HG03175 (cell line): ENCODE results near the gene PLEKHJ1.

Experiments
- ATAC-seq: cut with Tn5 transposase; IDR thresholded peaks from one replicate; pipeline ENCODE4 v1.9.1; 2021; ENCODE audit warnings: mild to moderate bottlenecking, moderate library complexity; ENCODE audit not compliant: unreplicated experiment

PLEKHJ1 gene

GRCh38 chr19:2249880-2250765 lies 14.0 kb upstream of the PLEKHJ1 start:
- no peak for ATAC-seq

DNA sequence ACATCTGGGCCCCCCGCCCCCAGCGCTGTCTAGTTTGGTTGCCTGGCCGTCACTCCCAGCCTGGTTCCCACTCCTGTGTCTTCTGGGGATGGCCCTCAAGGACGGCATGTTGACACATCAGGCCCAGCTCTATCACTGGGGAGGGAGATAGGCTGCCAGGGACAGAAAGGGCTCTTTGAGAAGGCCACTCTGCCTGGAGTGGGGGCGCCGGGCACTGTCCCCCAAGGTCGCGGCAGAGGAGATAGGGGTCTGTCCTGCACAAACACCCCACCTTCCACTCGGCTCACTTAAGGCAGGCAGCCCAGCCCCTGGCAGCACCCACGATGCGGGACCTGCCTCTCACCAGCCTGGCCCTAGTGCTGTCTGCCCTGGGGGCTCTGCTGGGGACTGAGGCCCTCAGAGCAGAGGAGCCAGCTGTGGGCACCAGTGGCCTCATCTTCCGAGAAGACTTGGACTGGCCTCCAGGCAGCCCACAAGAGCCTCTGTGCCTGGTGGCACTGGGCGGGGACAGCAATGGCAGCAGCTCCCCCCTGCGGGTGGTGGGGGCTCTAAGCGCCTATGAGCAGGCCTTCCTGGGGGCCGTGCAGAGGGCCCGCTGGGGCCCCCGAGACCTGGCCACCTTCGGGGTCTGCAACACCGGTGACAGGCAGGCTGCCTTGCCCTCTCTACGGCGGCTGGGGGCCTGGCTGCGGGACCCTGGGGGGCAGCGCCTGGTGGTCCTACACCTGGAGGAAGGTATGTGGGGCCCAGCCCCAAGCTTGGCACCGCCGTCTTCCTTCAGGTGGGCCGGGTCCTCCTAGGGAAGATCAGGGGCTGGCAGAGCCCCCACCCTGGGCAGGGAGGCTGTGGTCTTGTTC lies 13.1 kb upstream of the PLEKHJ1 start, which contains the start of gene AMH:
AMH (plus strand) TSS at position 314 of the 857 bp plus-strand sequence; CDS start at position 324, 10 bp downstream.
- ATAC-seq: no peak

DNA sequence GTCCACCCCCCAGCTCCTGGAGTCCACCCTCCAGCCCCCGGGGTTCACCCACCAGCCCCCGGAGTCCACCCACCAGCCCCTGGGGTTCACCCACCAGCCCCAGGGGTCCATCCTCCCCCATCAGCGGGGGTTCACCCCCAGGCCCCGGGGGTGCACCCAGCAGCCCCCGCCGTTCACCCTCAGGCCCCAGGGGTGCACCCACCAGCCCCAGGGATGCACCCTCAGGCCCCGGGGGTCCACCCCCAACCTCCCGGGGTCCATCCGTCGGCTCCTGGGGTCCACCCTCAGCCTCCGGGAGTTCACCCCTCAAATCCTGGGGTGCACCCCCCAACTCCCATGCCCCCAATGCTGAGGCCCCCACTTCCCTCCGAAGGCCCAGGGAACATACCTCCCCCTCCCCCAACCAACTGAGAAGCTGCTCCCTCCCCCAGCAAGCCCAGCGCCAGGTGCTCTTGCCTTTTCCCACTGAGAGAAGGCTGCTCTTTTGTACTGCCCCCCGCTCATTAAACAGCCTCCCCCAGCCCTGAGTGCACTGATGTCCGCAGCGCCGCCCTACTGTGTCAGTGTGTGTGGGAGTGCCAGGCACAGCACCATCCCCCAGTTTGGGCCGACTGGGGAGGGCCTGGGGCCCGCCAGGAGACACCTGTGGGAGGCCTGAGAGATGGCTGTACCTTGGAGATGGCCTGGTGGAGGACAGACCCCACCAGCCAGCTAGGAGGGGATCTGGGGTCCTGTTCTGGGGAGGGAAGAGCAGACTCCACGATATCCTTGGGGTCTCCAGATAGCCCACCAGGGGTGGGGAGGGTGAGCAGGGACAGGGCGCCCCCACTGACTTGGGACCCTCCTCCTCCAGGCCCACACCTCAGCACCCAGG lies 12.2 kb upstream of the PLEKHJ1 start:
- no peak for ATAC-seq

DNA sequence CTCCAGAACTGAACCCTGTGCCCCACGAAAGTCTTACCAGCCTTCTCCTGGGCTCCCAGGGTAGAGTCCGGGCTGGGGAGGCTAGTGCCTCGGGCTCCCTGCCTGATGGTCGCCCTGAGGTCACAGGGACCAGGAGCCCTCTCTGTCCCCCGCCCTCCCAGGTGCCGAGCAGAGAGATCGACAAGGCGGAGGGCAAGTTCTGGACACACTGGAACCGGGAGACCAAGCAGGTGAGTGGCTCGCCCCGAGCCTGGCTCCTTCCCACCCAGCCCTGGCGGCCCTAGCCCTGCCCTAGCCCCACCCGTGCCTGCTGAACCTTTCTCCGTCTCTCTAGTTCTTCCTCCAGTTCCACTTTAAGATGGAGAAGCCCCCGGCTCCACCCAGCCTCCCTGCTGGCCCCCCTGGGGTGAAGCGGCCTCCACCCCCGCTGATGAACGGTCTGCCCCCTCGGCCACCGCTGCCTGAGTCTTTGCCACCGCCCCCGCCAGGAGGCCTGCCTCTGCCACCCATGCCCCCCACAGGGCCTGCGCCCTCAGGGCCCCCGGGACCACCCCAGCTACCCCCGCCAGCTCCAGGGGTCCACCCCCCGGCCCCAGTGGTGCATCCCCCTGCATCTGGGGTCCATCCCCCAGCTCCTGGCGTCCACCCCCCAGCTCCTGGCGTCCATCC lies 11.4 kb upstream of the PLEKHJ1 start:
- ATAC-seq: no peak

- no peak for ATAC-seq
Observed at GRCh38 chr19:2246801-2247361, 10.8 kb upstream of the PLEKHJ1 start.

- no peak for ATAC-seq
Observed at GRCh38 chr19:2246014-2246620, 10.0 kb upstream of the PLEKHJ1 start.

DNA sequence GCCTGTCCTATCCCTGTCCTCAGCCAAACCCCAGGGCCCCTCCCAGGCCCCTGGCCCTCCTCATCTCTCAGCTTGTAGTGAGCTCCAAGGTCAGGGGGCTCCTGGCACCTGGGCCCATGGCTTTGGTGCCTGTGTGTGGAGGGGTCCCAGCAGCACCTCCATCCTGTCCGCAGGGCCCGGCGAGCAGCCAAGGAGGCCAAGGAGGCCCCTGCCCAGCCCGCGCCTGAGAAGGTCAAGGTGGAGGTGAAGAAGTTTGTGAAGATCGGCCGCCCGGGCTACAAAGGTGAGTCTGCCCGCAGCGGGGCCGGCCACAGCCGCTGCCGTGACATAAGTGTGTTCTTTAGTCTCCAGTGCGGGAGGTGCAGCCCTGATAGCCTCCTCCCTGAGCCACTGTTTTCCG lies 9.1 kb upstream of the PLEKHJ1 start:
- no peak for ATAC-seq

DNA sequence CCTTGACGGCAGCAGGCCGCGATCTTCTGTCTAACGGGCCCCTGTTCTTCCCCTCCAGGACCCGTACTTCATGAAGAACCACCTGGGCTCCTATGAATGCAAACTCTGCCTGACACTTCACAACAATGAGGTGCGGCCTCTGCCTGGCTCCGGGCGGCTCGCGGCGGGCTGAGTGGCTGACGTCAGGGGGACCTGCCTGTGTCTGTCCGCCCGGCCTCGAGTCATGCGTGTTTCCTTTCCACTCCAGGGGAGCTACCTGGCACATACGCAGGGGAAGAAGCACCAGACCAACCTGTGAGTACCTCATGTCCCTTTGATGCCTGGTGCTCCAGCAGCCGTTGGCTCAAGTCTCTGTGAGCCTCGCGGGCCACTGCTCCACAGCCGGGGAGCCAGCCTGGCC lies 8.4 kb upstream of the PLEKHJ1 start:
- no peak for ATAC-seq

DNA sequence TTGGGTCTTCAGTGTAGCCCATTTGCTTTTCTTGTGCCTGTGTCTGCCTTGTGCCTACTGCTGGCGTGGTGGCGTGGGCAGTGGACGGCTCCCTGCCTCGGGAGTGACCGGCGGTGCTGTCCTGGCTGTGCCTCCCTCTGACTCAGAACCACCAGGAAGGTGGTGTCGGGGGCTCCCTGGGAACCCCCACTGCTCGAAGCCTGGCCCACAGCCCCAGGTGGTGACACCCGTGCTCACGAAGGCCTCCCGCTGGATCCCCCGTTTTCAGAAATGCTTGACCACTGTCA lies 7.9 kb upstream of the PLEKHJ1 start:
- ATAC-seq: no peak

GRCh38 chr19:2243274-2244124 lies 7.4 kb upstream of the PLEKHJ1 start:
- no peak for ATAC-seq

GRCh38 chr19:2242816-2243215 lies 6.7 kb upstream of the PLEKHJ1 start:
- no peak for ATAC-seq

- ATAC-seq: no peak
Observed at GRCh38 chr19:2242092-2242537, 6.0 kb upstream of the PLEKHJ1 start.

GRCh38 chr19:2240881-2241760 lies 5.0 kb upstream of the PLEKHJ1 start:
- ATAC-seq: no peak

GRCh38 chr19:2239771-2240770 lies 3.9 kb upstream of the PLEKHJ1 start:
- no peak for ATAC-seq

- no peak for ATAC-seq
Observed at GRCh38 chr19:2239173-2239572, 3.0 kb upstream of the PLEKHJ1 start.

DNA sequence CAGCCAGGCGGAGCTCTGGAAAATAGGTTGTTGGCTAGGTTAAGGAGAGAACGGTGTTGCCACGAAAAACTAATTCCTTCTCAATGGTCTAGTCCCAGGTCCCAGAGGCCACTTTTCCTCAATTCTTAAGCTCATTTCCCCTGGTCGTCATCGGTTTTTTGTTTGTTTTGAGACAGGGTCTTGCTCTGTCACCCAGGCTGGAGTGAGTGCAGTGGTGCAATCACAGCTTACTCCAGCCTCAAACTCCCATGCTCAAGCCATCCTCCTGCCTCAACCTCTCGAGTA lies 1.7 kb upstream of the PLEKHJ1 start:
- no peak for ATAC-seq
